Prostate gland (tissue), 2 donors: ENCODE measurements around the gene CCL13. TPM values are rescaled to one million over a fixed set of nuclear protein-coding genes. Genes with fewer than 3 reads are reported as not detected.

Experiments
- total RNA-seq, 2 donors: library from RNA; depleted of rRNA; stranded (reverse); fragments of >200 nt; gene quantifications; one replicate each; pipeline ENCODE4 v1.1.0, GENCODE V29; 2016

CCL13 gene
- total RNA-seq, 2 donors from 2014 or later: not detected

Other genes starting within 250 kb of the CCL13 start
- gene CCL2, start 101.2 kb upstream of the CCL13 start, total RNA-seq: 10 to 100 TPM; 30.2 to 41.8 TPM
- gene CCL7, start 86.3 kb upstream of the CCL13 start, total RNA-seq: not detected
- 1 to 10 TPM in 1 of 2 donors, not detected in 1; 1.1 TPM for gene CCL11, start 70.7 kb upstream of the CCL13 start, total RNA-seq
- not detected for gene CCL8, start 37.0 kb upstream of the CCL13 start, total RNA-seq
- not detected for gene CCL1, start 6.8 kb downstream of the CCL13 start, total RNA-seq
- 1 to 10 TPM in 1 of 2 donors, not detected in 1; 1.0 TPM for gene TMEM132E, start 223.1 kb downstream of the CCL13 start, total RNA-seq